HPDE6-E6E7 (cell line): ENCODE data around the gene VAMP5.
"Not testable (repeated sequence)": the region's sequence is repeated elsewhere in the genome, so short reads cannot be mapped to it uniquely, and the experiment has no call there.

Experiments used
- DNase-seq: peaks from one replicate; pipeline ENCODE4 v3.0.0; 2011; ENCODE audit warnings: missing footprints; ENCODE audit errors: extremely low spot score

Gene VAMP5

DNA sequence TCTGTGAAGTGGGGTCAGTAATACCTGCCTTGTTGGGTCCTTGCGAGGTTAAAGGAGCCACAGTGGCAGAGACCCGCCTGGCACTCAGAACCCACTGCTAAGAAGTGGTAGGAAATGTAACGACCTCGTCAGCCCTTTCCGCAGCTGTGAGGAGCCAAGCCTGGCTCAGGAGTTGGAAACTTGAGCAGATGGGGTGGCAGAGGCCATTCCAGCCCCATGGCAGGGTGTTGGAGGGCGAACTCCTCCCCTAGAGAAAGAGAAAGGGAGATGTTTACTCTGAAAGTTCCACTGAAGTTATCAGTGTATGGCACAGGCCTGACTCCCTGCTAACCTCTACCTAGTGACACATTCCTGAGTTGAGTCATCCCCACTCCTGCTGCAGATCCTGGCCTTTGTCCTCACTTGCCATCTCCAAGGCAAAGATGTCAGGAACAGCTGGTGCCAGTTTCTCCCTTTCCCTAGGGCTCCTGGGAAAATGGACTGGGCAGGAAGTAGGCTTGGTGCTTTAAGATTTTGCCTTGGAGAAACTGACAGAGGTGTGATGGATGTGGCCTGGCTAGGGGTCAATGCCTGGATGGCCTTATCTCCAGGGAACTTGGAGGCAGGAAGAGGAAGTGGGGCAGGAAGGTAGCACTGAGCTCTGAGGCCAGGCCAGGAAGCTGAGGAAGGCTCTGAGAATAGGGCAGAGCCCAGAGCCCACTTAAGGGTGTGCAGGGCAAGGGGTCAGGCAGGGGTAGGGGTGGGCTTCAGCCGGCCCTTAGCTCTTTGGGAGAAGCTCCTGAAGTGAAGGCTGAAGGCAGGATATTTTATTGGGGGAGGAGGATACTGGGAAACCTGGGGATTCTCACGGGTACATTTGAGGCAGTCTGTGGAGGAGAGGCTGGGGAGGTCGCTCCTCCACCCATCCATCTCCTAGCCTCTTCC lies 888 bp downstream of the VAMP5 start:
- peak; percentile 51 for DNase-seq

DNA sequence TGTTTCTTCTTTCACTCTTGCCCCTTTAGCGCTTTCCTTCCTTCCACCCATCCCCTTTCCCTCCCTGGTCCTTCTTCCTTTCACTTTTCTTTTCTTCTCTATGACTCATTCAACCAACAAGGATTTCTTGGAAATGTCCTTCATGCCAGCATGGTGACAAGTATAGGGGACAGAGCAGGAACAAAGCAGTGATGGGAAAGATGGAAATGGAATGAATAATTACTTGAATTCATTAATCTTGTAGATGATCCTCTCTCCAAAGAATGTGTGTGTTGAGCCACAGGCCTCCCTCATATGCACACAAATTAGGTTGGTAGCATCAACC lies 1.5 kb downstream of the VAMP5 start:
- no peak for DNase-seq

- no peak for DNase-seq
These were observed 4.0 kb downstream of the VAMP5 start for GRCh38 chr2:85588236-85588635.

- no peak for DNase-seq
These were observed 4.4 kb downstream of the VAMP5 start for GRCh38 chr2:85588645-85589044.

DNA sequence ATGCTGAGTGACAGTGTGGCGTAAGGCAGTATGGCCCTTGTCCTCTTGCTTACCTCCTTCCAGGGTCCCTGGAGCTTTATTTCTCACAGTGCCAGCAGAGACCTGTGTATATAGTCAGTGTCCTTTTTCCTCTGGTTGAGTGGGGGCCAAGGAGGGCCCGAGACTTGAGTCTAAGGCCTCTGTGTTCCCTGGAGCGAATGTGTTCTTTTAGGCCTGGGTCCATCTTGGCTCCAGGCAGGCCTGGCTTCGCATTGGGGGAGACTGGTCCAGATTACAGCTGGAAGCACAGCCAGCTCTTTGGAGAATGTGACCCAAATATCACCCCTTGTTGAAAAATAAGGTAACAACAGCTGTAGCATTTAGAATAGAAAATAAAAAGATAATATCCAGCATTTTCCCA lies 5.0 kb downstream of the VAMP5 start:
- no peak for DNase-seq

DNA sequence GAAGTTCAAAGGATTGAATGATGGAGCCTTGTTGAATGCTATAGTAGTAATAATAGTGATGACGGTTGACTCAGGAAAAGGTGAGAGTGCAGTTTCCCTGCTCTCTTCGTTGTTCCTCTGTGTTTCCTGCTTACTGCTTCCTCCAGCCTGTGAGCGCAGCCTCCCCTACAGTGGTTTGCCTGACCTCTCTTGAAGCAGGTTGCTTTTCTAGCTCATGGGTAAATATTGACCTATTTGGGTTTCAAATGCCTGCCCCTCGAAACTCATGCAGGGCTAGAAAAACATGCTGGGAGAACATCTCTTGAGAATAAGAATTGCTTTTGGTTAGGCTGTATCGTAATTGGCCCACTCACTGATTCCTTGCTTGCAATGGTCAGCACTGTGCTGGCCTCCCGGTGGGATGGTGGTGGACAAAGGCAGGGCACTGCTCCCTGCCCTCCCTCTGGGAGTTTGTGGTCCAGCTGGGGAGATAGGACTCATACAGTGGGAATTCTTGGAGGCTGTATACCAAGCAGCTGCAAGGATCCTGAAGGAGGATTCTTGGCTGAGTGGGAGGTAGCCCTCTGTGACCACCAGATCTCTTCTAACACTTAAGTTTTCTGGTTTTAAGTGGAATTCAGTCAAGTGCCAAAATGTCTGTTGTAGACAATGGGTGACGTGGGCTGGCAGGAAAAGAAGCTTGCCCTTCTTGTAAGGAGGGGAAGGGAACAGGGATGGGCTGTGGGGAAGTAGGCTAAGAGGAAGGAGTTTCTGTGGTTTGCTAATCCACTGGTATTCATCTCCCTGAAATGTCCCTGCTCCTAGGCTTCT lies 6.0 kb downstream of the VAMP5 start:
- no peak for DNase-seq

DNA sequence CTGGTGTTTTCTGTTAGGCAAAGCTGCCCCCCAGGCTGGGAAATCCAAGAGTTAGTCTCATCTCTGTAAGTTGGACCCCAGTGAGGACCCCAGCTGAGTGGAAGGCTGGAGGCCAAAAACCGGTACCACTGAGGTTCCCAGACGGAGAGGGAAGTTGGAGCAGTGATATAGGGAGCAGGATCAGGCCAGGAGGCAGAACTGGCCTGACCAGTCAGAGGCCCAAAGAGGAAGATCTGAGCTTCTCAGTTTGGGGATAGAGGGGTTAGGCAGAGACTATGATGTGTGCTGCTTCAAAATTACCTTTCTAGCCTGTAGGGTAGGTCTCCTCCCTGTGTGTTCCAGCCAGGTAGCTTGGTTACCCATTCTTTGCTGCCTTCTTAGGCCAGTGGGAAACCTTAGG lies 6.7 kb downstream of the VAMP5 start:
- DNase-seq = no peak

DNA sequence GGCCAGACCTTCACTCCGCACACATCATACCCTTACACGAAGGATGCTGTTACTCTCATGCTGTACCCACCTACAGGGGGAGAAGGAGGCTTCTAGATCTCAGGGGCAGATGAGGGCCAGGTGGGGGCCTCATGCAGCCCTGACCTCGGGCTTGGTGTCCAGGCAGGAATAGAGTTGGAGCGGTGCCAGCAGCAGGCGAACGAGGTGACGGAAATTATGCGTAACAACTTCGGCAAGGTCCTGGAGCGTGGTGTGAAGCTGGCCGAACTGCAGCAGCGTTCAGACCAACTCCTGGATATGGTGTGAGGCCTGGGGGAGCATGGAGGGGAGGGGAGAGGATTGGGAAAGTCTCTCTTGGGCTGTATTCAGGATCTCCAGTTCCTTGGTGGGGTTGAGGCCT lies 7.3 kb downstream of the VAMP5 start:
- no peak for DNase-seq

DNA sequence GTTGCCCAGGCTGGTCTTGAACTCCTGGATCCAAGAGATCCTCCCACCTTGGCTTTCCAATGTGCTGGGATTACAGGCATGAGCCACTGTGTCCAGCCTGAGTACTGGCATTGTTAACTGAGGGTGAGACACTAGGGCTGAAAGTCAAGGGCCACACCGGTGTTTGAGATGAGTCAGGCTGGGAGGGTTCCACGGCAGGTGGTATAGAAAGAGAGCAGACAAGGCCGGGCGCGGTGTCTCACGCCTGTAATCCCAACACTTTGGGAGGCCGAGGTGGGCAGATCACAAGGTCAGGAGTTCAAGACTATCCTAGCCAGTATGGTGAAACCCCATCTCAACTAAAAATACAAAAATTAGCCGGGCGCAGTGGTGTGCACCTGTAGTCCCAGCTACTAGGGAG lies 8.1 kb downstream of the VAMP5 start:
- DNase-seq = not testable (repeated sequence)

GRCh38 chr2:85593023-85593422 lies 8.8 kb downstream of the VAMP5 start:
- DNase-seq = no peak

DNA sequence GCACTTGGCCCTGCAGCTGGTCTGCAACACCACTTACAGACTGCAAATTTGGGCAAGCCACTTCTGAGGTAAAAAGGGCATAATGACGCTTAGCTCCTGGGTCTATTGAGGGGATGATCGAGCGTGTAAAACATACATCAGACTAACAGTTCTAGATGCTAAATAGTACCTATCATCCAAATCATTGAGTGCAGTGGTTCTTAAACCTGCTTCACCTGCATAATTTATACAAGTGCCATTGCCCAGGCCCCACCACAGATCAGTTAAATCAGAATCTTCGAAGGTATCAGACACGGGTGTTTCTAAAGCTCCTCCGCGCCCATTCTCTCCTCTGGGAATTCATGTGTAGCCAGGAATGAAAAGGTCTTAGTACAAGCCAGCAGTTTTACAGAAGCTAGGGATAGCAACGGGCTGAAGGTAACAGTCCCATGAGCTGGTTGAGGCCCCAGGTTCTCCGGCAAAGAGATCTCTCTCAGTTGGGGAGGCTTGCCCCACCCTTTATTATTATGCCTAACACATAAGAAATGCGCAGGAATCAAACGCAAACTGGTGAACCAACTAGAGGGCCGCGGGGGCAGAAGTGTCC lies 10.6 kb downstream of the VAMP5 start:
- no peak for DNase-seq

DNA sequence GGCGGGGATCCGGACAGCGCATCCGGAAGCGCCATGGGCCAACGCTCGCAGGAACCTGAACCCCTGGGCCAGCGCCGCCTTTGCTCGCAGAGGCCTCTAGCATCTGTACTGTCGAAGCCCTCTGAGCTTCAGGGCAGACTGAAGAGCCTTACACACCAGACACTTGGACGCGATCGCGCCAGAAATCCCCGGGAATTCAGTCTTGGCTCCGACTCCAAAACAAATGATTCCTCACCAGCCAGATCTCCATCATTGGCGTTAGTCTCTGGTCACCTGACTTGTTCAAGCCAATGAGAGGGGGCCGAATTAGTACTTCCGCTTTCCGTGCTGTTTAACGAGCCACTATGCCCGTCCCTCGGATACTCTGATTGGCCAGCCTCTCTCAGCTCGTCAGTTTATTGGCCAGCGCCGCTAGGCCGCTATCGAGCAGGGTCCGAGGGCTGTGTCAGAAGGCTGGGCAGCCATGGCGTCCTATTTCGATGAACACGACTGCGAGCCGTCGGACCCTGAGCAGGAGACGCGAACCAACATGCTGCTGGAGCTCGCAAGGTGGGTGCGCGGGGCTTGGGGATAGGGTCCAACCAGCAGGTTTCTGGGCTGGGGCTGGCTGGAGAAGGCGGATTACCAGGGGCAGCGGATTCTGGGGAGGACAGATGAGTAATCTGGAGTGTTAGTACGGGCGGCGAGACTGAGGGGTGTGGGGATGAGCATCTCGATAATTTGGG lies 11.2 kb downstream of the VAMP5 start, which contains the start of gene RNF181:
TSS of gene RNF181 (plus strand) at position 445 of the 725 bp plus-strand sequence. CDS start at position 464, 19 bp downstream.
- peak; percentile 98 for DNase-seq

DNA sequence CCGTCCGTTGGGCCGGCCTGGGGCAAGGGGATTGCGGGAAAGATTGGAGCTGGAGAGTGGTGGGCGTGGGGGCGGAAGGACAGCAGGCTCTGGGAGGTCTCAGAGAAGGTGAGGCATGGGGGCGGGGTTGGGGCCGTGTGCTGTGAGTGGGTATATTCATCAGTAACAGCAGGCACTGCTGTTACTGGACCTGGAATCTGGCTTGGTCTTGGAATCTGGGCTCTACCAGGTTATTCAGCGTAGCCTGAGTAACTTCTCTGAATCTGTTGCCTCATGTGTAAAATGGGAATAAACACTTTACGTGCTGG lies 11.7 kb downstream of the VAMP5 start:
- DNase-seq = no peak

DNA sequence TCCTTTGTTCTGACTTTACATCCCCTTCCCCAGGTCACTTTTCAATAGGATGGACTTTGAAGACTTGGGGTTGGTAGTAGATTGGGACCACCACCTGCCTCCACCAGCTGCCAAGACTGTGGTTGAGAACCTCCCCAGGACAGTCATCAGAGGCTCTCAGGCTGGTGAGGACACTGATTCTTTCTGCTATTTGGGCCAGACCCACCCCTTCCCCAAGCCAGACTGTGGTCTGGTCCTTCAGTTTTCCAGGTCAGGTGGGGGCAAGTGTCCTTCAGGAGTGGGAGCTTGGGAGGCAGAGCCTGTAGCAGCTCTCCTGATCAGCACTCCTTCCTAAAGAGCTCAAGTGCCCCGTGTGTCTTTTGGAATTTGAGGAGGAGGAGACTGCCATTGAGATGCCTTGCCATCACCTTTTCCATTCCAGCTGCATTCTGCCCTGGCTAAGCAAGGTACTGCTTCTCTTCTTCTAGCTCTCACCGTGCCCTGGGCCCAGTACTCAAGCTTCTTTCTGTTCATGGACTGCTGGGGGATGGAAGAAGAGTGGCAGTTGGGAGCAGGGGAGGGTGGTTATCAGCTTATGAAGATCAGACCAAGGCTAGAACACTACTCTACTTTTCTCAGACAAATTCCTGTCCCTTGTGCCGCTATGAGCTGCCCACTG lies 12.4 kb downstream of the VAMP5 start:
- DNase-seq = no peak

DNA sequence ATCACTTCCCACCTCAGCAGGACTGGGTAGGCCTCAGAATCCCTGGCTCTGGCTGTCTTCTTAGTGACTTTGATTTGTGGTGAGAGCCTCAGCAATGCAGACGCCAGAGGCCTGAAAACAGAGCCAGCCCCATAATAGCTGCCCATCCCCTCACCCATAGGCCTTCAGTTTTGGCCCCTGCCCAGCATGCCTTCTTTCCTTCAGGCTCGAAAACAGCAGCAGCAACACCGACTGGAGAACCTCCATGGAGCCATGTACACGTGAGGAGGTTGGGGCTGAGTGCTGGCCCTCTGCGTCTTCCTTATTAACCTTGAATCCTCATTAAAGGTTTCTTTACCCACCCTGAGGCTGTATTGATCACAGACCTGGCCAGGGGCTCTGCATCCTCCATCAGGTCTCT lies 13.0 kb downstream of the VAMP5 start:
- DNase-seq = no peak

DNA sequence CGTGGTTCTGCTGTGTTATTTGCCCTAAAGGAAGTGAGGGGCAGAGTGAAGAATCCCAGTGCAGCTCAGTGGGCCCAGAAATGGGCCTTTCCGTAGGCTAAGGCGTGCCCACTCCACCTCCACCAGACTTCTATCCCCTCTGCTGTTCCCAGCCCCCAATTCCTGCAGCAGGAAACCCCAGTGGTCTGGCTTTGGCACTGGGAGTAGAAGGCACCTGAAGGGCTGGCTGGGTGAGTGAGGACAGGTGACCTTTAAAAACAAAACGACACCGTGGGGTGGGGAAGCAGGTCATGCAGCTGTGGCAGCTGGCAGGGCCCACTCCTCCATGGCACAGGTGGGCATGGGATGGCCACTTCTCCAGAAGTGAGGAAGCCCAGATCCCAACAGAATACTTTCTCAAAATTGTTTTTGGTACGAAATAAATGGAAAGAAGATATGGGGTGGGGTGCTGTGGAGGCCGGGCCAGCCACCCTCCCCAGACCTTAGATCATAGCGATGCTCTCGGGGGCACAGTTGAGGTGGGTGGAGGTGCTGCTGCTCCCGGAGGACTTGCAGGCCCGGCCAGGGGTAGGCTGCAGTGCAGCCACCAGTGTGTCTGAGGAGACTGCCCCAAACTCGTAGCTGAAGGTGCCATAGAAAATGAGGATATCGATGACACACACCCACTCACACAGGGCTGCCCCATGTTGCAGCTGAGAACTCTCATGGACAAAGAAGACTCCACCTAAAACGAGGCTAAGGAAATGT lies 14.5 kb downstream of the VAMP5 start:
- no peak for DNase-seq

- no peak for DNase-seq
These were observed 15.4 kb downstream of the VAMP5 start for GRCh38 chr2:85599468-85600234.

- no peak for DNase-seq
These were observed 16.0 kb downstream of the VAMP5 start for GRCh38 chr2:85600235-85600575.

DNA sequence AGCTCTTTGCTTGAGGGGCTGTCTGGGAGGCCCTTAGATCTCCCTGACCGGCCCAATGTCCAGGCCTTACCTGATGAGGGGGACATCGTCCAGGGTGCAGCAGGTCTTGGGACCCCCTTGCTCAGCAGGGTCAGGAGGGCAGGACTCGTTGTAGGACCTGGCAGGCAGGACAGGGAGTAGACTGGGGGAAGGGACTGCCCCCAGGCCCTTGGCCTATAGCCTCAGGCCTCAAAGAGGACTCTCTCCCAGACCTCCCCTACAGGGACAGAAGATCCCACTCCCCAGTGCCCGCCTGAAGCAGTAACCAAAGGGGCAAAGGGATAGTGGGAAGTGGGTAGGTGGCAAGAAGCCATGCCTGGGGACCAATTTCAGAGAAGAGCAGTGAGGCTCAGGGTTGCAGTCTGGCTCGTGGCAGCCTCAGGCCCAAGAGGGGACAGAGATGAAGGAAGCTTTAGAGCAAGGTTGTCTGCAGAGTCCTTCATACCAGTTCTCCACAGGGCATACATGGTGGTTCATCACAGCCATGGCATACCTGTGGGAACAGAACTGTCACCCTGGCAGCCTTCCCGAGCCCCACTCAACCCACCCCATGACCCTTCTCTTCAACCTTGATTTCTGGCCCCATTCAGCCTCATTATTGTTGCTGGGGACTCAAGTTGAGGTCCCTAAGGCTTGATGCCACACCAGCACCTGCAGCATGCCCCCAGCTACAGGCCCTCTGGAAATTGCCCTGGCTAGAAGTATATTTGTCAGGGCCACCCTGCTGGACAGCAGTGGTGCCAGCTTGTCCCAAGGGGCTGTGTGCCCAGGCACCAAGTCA lies 16.9 kb downstream of the VAMP5 start:
- no peak for DNase-seq
